ENCODE measurements around the gene CATSPER4. TPM values are rescaled to one million over a fixed set of nuclear protein-coding genes. Genes with fewer than 3 reads are reported as not detected.

CATSPER4 gene
- total and polyA plus RNA-seq, 2 of the 13 experiments (the other 11 are each of a cell fraction or from before 2014, with no cell fraction given): not detected

GRCh38 chr1:26184086-26184485, 6.3 kb upstream of the CATSPER4 start:
- WGBS (ENCODE audit: low lambda C conversion rate): 82% methylated on average over 7 of the region's 7 CpGs
- H2AFZ ChIP-seq (ENCODE audit: low read length): no peak overlapping the region
- H3K36me3 ChIP-seq (replicated peaks in 1 of 2; ENCODE audit: control insufficient read depth in 1 of 2, insufficient read depth in 2 of 2, low read length in 2 of 2): peaks cover 2% of the 10 kb centered on the region in 2 experiments; a peak in 2 of 5 replicates
- FAIRE-seq (no peak), DNase-seq (ENCODE audit: low spot score) (no peak), ATAC-seq (no peak)
- in situ Hi-C loops (cut with HindIII; ENCODE audit: extremely low pct_ligation_motif_present, low pct_unique_long_range_greater_than_20kb): no loop called here
- CTCF ChIA-PET (ENCODE audit: low intra/inter-chr PET ratio, low total read pairs): no interaction called here
- H3K27me3 ChIP-seq (ENCODE audit: control insufficient read depth in 1 of 2, insufficient read depth in 2 of 2, low read length in 2 of 2): no peaks in the 10 kb centered on the region
- H4K20me1 ChIP-seq (ENCODE audit: insufficient read depth, low read length): no peaks in the 10 kb centered on the region
- H3K9ac ChIP-seq (ENCODE audit: insufficient read depth, low read depth, low read length): no peak overlapping the region
- H3K4me2 ChIP-seq (ENCODE audit: low read depth, low read length): no peak overlapping the region
- H3K4me1 ChIP-seq (ENCODE audit: insufficient read depth, low read length): no peaks in the 10 kb centered on the region
- no peaks in the 10 kb centered on the region for H3K79me2 ChIP-seq (ENCODE audit: insufficient read depth, low read length)
- H3K27ac ChIP-seq (ENCODE audit: extremely low read length, insufficient read depth, low read length): no peak overlapping the region
- no TSS peak for BruUV-seq (replicated peaks)
- H3K4me3 ChIP-seq (replicated peaks in 1 of 3; ENCODE audit: insufficient read depth in 1 of 3, low read depth in 2 of 3, low read length in 3 of 3): no peak overlapping the region
- H3K9me3 ChIP-seq (ENCODE audit: low read length): no peaks in the 10 kb centered on the region
- intact Hi-C loops (cut with micrococcal nuclease; ENCODE audit: unreplicated experiment): no loop called here
- TF ChIP-seq CEBPB (IDR thresholded peaks at IDR 0.05; ENCODE audit: borderline replicate concordance, low read depth, low read length): no peak
- no peak for TF ChIP-seq ZMYM3 (CRISPR knock-in tag; IDR thresholded peaks at IDR 0.05)
- TF ChIP-seq NFE2L2 (IDR thresholded peaks at IDR 0.05; ENCODE audit: low read length): no peak
- no peak for TF ChIP-seq ZBTB44 (CRISPR knock-in tag; IDR thresholded peaks at IDR 0.05)
- no peak for TF ChIP-seq CENPT (CRISPR knock-in tag; IDR thresholded peaks at IDR 0.05; ENCODE audit: low read depth)
- TF ChIP-seq SMAD1 (CRISPR knock-in tag; IDR thresholded peaks at IDR 0.05; ENCODE audit: borderline replicate concordance, low read depth): no peak
- TF ChIP-seq MYNN (CRISPR knock-in tag; IDR thresholded peaks at IDR 0.05; ENCODE audit: low read depth): no peak
- POLR2A ChIA-PET: interaction anchor here (1.2 to 2.0 kb wide), 2 partner anchors 14 to 50 kb away, joined by 3 to 4 read pairs; partner anchors contain the start of gene CEP85

DNA sequence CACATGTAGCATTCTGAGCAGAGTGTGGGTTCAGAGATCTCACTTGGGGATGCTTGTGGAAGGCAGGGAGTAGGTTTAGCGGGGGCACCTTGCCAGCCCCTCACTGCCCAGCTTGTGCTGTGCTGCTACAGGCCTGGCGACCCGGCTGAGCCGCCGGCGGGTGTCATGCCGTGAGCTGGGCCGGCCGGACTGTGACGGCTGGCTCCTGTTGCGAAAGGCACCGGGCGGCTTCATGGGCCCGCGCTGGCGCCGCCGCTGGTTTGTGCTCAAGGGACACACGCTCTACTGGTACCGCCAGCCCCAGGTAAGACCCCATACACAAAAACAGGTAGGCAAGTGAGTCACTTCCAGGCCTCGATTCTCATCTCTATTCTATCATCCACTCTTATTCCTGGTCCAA, 5.5 kb upstream of the CATSPER4 start:
- no TSS peak for BruUV-seq (replicated peaks)
- Histone ChIP-seq H3K79me2 (ENCODE audit: insufficient read depth, low read length) (no peaks in the 10 kb centered on the region), H3K27me3 (ENCODE audit: control insufficient read depth in 1 of 2, insufficient read depth in 2 of 2, low read length in 2 of 2) (no peaks in the 10 kb centered on the region), H3K4me3 (replicated peaks in 1 of 3; ENCODE audit: insufficient read depth in 1 of 3, low read depth in 2 of 3, low read length in 3 of 3) (no peak overlapping the region), H3K27ac (ENCODE audit: extremely low read length, insufficient read depth, low read length) (no peak overlapping the region), H3K36me3 (replicated peaks in 1 of 2; ENCODE audit: control insufficient read depth in 1 of 2, insufficient read depth in 2 of 2, low read length in 2 of 2) (peaks cover 2% of the 10 kb centered on the region in 2 experiments; a peak in 2 of 5 replicates), H2AFZ (ENCODE audit: low read length) (no peak overlapping the region), H3K9me3 (ENCODE audit: low read length) (no peaks in the 10 kb centered on the region), H4K20me1 (ENCODE audit: insufficient read depth, low read length) (no peaks in the 10 kb centered on the region), H3K4me2 (ENCODE audit: low read depth, low read length) (peak overlapping the region; percentile 39; the same call in 1 of the 2 replicates), H3K4me1 (ENCODE audit: insufficient read depth, low read length) (no peaks in the 10 kb centered on the region), H3K9ac (ENCODE audit: insufficient read depth, low read depth, low read length) (no peak overlapping the region)
- DNase-seq (ENCODE audit: low spot score): no peak
- WGBS (ENCODE audit: low lambda C conversion rate): 51% methylated on average over 8 of the region's 21 CpGs
- ChIA-PET CTCF (ENCODE audit: low intra/inter-chr PET ratio, low total read pairs) (no interaction called here), POLR2A (interaction anchor here (1.2 to 2.0 kb wide), 2 partner anchors 15 to 49 kb away, joined by 3 to 4 read pairs; partner anchors contain the start of gene CEP85)
- ATAC-seq: peak; percentile 55
- intact Hi-C loops (cut with micrococcal nuclease; ENCODE audit: unreplicated experiment) (no loop called here), in situ Hi-C loops (cut with HindIII; ENCODE audit: extremely low pct_ligation_motif_present, low pct_unique_long_range_greater_than_20kb) (no loop called here)
- no peak for FAIRE-seq
- no peak for TF ChIP-seq ZNF777 (CRISPR knock-in tag; IDR thresholded peaks at IDR 0.05)
- no peak for TF ChIP-seq ZNF674 (CRISPR knock-in tag; IDR thresholded peaks at IDR 0.05; ENCODE audit: low read depth)
- TF ChIP-seq HES4 (CRISPR knock-in tag; IDR thresholded peaks at IDR 0.05; ENCODE audit: borderline replicate concordance): no peak
- TF ChIP-seq, protein P1, sequence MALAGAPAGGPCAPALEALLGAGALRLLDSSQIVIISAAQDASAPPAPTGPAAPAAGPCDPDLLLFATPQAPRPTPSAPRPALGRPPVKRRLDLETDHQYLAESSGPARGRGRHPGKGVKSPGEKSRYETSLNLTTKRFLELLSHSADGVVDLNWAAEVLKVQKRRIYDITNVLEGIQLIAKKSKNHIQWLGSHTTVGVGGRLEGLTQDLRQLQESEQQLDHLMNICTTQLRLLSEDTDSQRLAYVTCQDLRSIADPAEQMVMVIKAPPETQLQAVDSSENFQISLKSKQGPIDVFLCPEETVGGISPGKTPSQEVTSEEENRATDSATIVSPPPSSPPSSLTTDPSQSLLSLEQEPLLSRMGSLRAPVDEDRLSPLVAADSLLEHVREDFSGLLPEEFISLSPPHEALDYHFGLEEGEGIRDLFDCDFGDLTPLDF (CRISPR knock-in tag; IDR thresholded peaks at IDR 0.05): no peak
- TF ChIP-seq, protein P2, sequence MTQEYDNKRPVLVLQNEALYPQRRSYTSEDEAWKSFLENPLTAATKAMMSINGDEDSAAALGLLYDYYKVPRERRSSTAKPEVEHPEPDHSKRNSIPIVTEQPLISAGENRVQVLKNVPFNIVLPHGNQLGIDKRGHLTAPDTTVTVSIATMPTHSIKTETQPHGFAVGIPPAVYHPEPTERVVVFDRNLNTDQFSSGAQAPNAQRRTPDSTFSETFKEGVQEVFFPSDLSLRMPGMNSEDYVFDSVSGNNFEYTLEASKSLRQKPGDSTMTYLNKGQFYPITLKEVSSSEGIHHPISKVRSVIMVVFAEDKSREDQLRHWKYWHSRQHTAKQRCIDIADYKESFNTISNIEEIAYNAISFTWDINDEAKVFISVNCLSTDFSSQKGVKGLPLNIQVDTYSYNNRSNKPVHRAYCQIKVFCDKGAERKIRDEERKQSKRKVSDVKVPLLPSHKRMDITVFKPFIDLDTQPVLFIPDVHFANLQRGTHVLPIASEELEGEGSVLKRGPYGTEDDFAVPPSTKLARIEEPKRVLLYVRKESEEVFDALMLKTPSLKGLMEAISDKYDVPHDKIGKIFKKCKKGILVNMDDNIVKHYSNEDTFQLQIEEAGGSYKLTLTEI (CRISPR knock-in tag; conservative IDR thresholded peaks at IDR 0.05): no peak
- TF ChIP-seq CEBPB (IDR thresholded peaks at IDR 0.05; ENCODE audit: borderline replicate concordance, low read depth, low read length): peak; percentile 57; the same call in 1 of the 2 replicates
- no peak for TF ChIP-seq CENPX (CRISPR knock-in tag; IDR thresholded peaks at IDR 0.05)
- no peak for TF ChIP-seq ZNF354B (CRISPR knock-in tag; IDR thresholded peaks at IDR 0.05)
- no peak for TF ChIP-seq ZNF205 (CRISPR knock-in tag; IDR thresholded peaks at IDR 0.05)
